A549 (cell line): ENCODE data around the gene GPR146. TPM values are rescaled to one million over a fixed set of nuclear protein-coding genes. Genes with fewer than 3 reads are reported as not detected.

Source experiments
- ATAC-seq, 2 experiments: fragments of 200-7000 bp in 1 of 2; fragments of >200 bp in 1 of 2; cut with Nextera tagmentation in 1 of 2; cut with Tn5 transposase in 1 of 2; 3 replicates each; pipeline versions ENCODE4 v1.8.0 to v1.9.1; 2018 to 2020; ENCODE audit warnings: mild to moderate bottlenecking in 1 of 2, moderate library complexity in 1 of 2
- CTCF ChIA-PET: fragments of 300-600 bp; sonication (Branson Sonifier 250); formaldehyde crosslinking; extraction: SDS; loops from one replicate; lab custom pipeline; 2021; ENCODE audit warnings: antibody characterized with exemption, inconsistent platforms; lab: Yijun Ruan, JAX
- POLR2A ChIA-PET: fragments of 350-600 bp; formaldehyde crosslinking; extraction: SDS; loops from one replicate; lab custom pipeline; 2021; ENCODE audit warnings: antibody characterized with exemption, inconsistent platforms; lab: Yijun Ruan, JAX
- DNase-seq, 2 experiments: peaks; one replicate each; pipeline versions ENCODE4 v3.0.0 to v3.0.0-alpha.2; 2011 to 2016; ENCODE audit warnings: low read depth in 1 of 2, low spot score in 1 of 2
- FAIRE-seq: peaks from 2 replicates; lab custom pipeline; 2011; peaks lifted over from hg19 to GRCh38; lab: Jason Lieb, UNC
- H3K27ac ChIP-seq, 2 experiments: fragments of >200 bp; sonication (Bioruptor Twin); formaldehyde crosslinking; 3 replicates each; pipeline ENCODE4 v1.5.1; 2016 to 2017
- H3K4me1 ChIP-seq: fragments of >200 bp; sonication (Bioruptor Twin); formaldehyde crosslinking; 3 replicates; pipeline ENCODE4 v1.6.1; 2016
- H3K4me2 ChIP-seq: fragments of >200 bp; sonication (Bioruptor Twin); formaldehyde crosslinking; 3 replicates; pipeline ENCODE4 v1.6.1; 2016
- H3K4me3 ChIP-seq: fragments of >200 bp; sonication (Bioruptor Twin); formaldehyde crosslinking; 3 replicates; pipeline ENCODE4 v1.5.1; 2016
- H3K9me3 ChIP-seq: fragments of >200 bp; sonication (Bioruptor Twin); formaldehyde crosslinking; 3 replicates; pipeline ENCODE4 v1.6.1; 2016
- ATOH8 ChIP-seq: fragments of 250-450 bp; sonication (Bioruptor Pico); IDR thresholded peaks from 2 replicates; pipeline ENCODE4 v1.5.0; 2020; ENCODE audit warnings: low read depth, mild to moderate bottlenecking, moderate library complexity
- BHLHE40 ChIP-seq: IDR thresholded peaks from 2 replicates; pipeline ENCODE4 v1.6.1; 2012; ENCODE audit warnings: low read depth, low read length, inconsistent platforms
- CBX8 ChIP-seq: fragments of 200-600 bp; sonication (generic); IDR thresholded peaks from 2 replicates; pipeline ENCODE4 v1.6.1; 2016
- CHD2 ChIP-seq: fragments of 150-350 bp; IDR thresholded peaks from 2 replicates; pipeline ENCODE4 v1.6.1; 2014; ENCODE audit warnings: low read length; ENCODE audit not compliant: partially characterized antibody
- ELK1 ChIP-seq: fragments of 150-350 bp; IDR thresholded peaks from 2 replicates; pipeline ENCODE4 v1.6.1; 2014; ENCODE audit warnings: low read depth, mild to moderate bottlenecking, low read length
- EP300 ChIP-seq, 2 experiments: fragments of >200 bp; sonication (Bioruptor Twin); formaldehyde crosslinking; IDR thresholded peaks; 2 replicates in 1 of 2; 3 replicates in 1 of 2; pipeline ENCODE4 v1.6.1; 2016 to 2017
- FOSL2 ChIP-seq, 2 experiments: fragments of 450-650 bp in 1 of 2; fragments of >200 bp in 1 of 2; sonication (Bioruptor Twin) in 1 of 2; formaldehyde crosslinking; IDR thresholded peaks; 2 replicates each; pipeline versions ENCODE4 v1.5.0 to v1.6.1; 2016 to 2020; ENCODE audit warnings: mild to moderate bottlenecking in 1 of 2, moderate library complexity in 1 of 2
- FOXS1 ChIP-seq: fragments of 250-450 bp; sonication (Bioruptor Pico); IDR thresholded peaks from 2 replicates; pipeline ENCODE4 v1.5.0; 2020; ENCODE audit warnings: mild to moderate bottlenecking, moderate library complexity
- GATA3 ChIP-seq: IDR thresholded peaks from 2 replicates; pipeline ENCODE4 v1.6.1; 2012; ENCODE audit warnings: borderline replicate concordance
- HDAC2 ChIP-seq: fragments of 200-600 bp; sonication (generic); IDR thresholded peaks from 2 replicates; pipeline ENCODE4 v1.6.1; 2016
- HOXA7 ChIP-seq: fragments of 250-450 bp; sonication (Bioruptor Pico); IDR thresholded peaks from 2 replicates; pipeline ENCODE4 v1.5.0; 2020; ENCODE audit warnings: mild to moderate bottlenecking, moderate library complexity
- HOXB13 ChIP-seq: fragments of 250-450 bp; sonication (Bioruptor Pico); IDR thresholded peaks from 2 replicates; pipeline ENCODE4 v1.5.0; 2020; ENCODE audit warnings: low read depth, mild to moderate bottlenecking, moderate library complexity
- JUN ChIP-seq, 2 experiments: fragments of >200 bp; sonication (Bioruptor Twin); formaldehyde crosslinking; IDR thresholded peaks; 2 replicates in 1 of 2; 3 replicates in 1 of 2; pipeline ENCODE4 v1.6.1; 2016 to 2017
- KDM5A ChIP-seq: fragments of 200-600 bp; sonication (generic); IDR thresholded peaks from 2 replicates; pipeline ENCODE4 v1.6.1; 2016; ENCODE audit warnings: antibody characterized with exemption, mild to moderate bottlenecking
- MAFK ChIP-seq: fragments of 450-650 bp; IDR thresholded peaks from 2 replicates; pipeline ENCODE4 v1.6.1; 2014; ENCODE audit not compliant: partially characterized antibody
- MAZ ChIP-seq: fragments of 150-350 bp; IDR thresholded peaks from 2 replicates; pipeline ENCODE4 v1.6.1; 2014; ENCODE audit warnings: antibody characterized with exemption, low read depth, low read length, borderline replicate concordance
- MYC ChIP-seq: IDR thresholded peaks from 2 replicates; pipeline ENCODE4 v1.6.1; 2012; ENCODE audit warnings: mild to moderate bottlenecking, inconsistent platforms, low read length, improper control_type of control experiment, borderline replicate concordance
- NFE2L2 ChIP-seq: fragments of 150-350 bp; conservative IDR thresholded peaks from 2 replicates; pipeline ENCODE4 v1.6.1; 2014; ENCODE audit warnings: low read length
- NPAS2 ChIP-seq: fragments of 250-450 bp; sonication (Bioruptor Pico); IDR thresholded peaks from 2 replicates; pipeline ENCODE4 v1.8.0; 2022; ENCODE audit warnings: mild to moderate bottlenecking, moderate library complexity, borderline replicate concordance
- NR3C1 ChIP-seq: fragments of >200 bp; sonication (Bioruptor Twin); formaldehyde crosslinking; IDR thresholded peaks from 3 replicates; pipeline ENCODE4 v1.6.1; 2017
- PBX3 ChIP-seq: IDR thresholded peaks from 2 replicates; pipeline ENCODE4 v1.6.1; 2012
- PHF8 ChIP-seq: fragments of 200-600 bp; sonication (generic); IDR thresholded peaks from 2 replicates; pipeline ENCODE4 v1.6.1; 2016; ENCODE audit warnings: low read depth, mild to moderate bottlenecking, antibody characterized with exemption, moderate library complexity, borderline replicate concordance
- POLR2A ChIP-seq: IDR thresholded peaks from 2 replicates; pipeline ENCODE4 v1.6.1; 2012; ENCODE audit warnings: mild to moderate bottlenecking, low read length
- RCOR1 ChIP-seq: fragments of 150-350 bp; IDR thresholded peaks from 2 replicates; pipeline ENCODE4 v1.6.1; 2014; ENCODE audit warnings: antibody characterized with exemption, low read length, low read depth
- RFX5 ChIP-seq: fragments of 450-650 bp; IDR thresholded peaks from 2 replicates; pipeline ENCODE4 v1.7.1; 2014; ENCODE audit warnings: antibody characterized with exemption, mild to moderate bottlenecking, moderate library complexity
- RNF2 ChIP-seq: fragments of 200-600 bp; sonication (generic); IDR thresholded peaks from 2 replicates; pipeline ENCODE4 v1.6.1; 2016; ENCODE audit warnings: low read depth, mild to moderate bottlenecking, antibody characterized with exemption, moderate library complexity, borderline replicate concordance
- SMC3 ChIP-seq: fragments of >200 bp; sonication (Bioruptor Twin); formaldehyde crosslinking; IDR thresholded peaks from 3 replicates; pipeline ENCODE4 v1.6.1; 2018; ENCODE audit warnings: inconsistent platforms
- TFCP2L1 ChIP-seq: fragments of 250-450 bp; sonication (Bioruptor Pico); IDR thresholded peaks from 2 replicates; pipeline ENCODE4 v1.5.0; 2021; ENCODE audit warnings: mild to moderate bottlenecking
- TP53 ChIP-seq: fragments of 250-450 bp; sonication (Bioruptor Pico); IDR thresholded peaks from 2 replicates; pipeline ENCODE4 v1.5.0; 2021; ENCODE audit warnings: mild to moderate bottlenecking, moderate library complexity
- ZC3H11A ChIP-seq: fragments of 450-650 bp; IDR thresholded peaks from 2 replicates; pipeline ENCODE4 v1.6.1; 2014; ENCODE audit warnings: antibody characterized with exemption, mild to moderate bottlenecking
- ZNF302 ChIP-seq: fragments of 250-450 bp; sonication (Bioruptor Pico); IDR thresholded peaks from 2 replicates; pipeline ENCODE4 v1.9.0; 2021; ENCODE audit warnings: inconsistent platforms, mild to moderate bottlenecking, moderate library complexity
- ZSCAN20 ChIP-seq: fragments of 250-450 bp; sonication (Bioruptor Pico); IDR thresholded peaks from 2 replicates; pipeline ENCODE4 v1.8.0; 2022; ENCODE audit warnings: mild to moderate bottlenecking, moderate library complexity
- WGBS: methylation state at CpG from one replicate; pipeline ENCODE4 v1.1.6; 2017; ENCODE audit errors: missing lambda C conversion rate; 5-methylcytosine and 5-hydroxymethylcytosine counted together
- polyA plus RNA-seq, 4 experiments: library from polyadenylated mRNA; depleted of rRNA in 3 of 4; stranded (reverse); fragments of >200 nt; fragmentation: RNase III in 1 of 4; extraction: RNeasy Plus Mini Kit Qiagen cat#74134 plus additional on column Dnase treatment in 1 of 4; gene quantifications; 2 replicates in 3 of 4; 3 replicates in 1 of 4; pipeline ENCODE4 v1.2.3, GENCODE V29; 2011 to 2017
- TF ChIP-seq, protein P1 (sequence below): fragments of 450-650 bp; IDR thresholded peaks from 2 replicates; pipeline ENCODE4 v1.6.1; 2014; ENCODE audit warnings: antibody characterized with exemption
- TF ChIP-seq, protein P2 (sequence below): fragments of 250-450 bp; sonication (Bioruptor Pico); IDR thresholded peaks from 2 replicates; pipeline ENCODE4 v1.5.0; 2021; ENCODE audit warnings: mild to moderate bottlenecking, moderate library complexity, borderline replicate concordance

Gene GPR146
- polyA plus RNA-seq, 2 of the 4 experiments (the other 2 are of a cell fraction): 0.50 to 0.75 TPM

DNA sequence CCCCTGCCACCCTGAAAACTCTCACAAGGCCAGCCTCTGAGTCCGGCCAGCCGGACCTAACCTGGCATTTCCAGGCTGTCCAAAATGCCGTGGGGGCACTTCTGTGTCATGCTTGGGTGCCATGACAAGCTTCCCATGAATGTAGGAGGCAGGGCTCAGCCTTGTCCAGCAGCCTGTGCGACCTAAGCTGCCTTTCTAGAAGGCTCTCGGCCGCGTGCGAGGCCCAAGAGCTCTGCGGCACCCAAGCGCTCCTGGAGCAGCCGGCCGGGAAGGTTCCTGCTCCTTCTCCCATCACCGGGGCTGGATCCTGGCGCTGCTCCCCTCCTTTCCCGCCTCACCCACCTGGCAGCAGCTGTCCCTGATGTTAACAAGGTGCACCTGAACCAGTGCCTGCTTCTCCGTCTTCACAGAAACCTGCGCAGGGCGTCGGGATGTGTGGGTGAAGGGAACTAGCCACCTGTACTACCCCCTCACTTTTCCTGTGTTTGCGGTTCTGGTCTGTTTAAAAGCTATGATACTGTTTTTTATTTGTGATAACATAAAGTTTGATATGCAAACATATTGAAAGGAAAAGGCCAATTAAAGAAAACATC is 49.7 kb downstream of the GPR146 start:
- FAIRE-seq (no peak), DNase-seq (no peak)
- H3K4me1 ChIP-seq: no peaks in the 10 kb centered on the region

DNA sequence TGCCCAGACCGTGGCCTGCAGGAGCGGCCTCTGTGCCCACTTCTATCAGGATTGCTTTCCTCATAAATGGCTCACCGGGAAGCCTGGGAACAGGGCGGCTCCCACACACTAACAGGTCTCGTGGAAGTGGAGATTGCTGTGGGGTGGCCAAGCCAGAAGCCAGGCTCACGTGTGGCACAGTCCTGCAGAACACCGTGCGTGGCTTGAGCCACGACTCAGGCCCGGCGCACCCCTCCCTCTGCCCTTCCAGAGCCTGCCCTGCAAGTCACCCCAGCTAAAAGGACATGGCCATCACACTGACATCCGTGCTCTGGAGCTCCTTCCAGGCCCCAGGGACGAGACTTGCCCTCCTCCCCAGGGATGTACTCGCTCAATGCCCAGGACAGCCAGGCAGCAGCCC is 50.5 kb downstream of the GPR146 start:
- H3K9me3 ChIP-seq: no peaks in the 10 kb centered on the region
- H3K4me3 ChIP-seq: no peak overlapping the region
- CTCF ChIA-PET: interaction anchor here (0.5 to 5.3 kb wide), 9 partner anchors 9 to 102 kb away, joined by 3 to 29 read pairs (median 5); no protein-coding TSS in a partner anchor
- no peak overlapping the region for H3K4me2 ChIP-seq
- H3K27ac ChIP-seq: no peak overlapping the region
- FAIRE-seq (no peak), ATAC-seq (no peak), DNase-seq (no peak)
- no peaks in the 10 kb centered on the region for H3K4me1 ChIP-seq
- POLR2A ChIA-PET: no interaction called here
- WGBS: 85% methylated on average over 12 of the region's 14 CpGs
- TF ChIP-seq PHF8: no peak
- TF ChIP-seq ELK1: no peak
- TF ChIP-seq, protein P1, sequence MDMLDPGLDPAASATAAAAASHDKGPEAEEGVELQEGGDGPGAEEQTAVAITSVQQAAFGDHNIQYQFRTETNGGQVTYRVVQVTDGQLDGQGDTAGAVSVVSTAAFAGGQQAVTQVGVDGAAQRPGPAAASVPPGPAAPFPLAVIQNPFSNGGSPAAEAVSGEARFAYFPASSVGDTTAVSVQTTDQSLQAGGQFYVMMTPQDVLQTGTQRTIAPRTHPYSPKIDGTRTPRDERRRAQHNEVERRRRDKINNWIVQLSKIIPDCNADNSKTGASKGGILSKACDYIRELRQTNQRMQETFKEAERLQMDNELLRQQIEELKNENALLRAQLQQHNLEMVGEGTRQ: no peak
- no peak for TF ChIP-seq FOXS1 (CRISPR knock-in tag)
- TF ChIP-seq BHLHE40: no peak
- TF ChIP-seq RCOR1: no peak
- no peak for TF ChIP-seq MYC
- TF ChIP-seq MAZ: no peak
- no peak for TF ChIP-seq CBX8
- no peak for TF ChIP-seq TP53 (CRISPR knock-in tag)
- no peak for TF ChIP-seq CHD2
- TF ChIP-seq HOXA7 (CRISPR knock-in tag): no peak
- no peak for TF ChIP-seq RFX5
- no peak for TF ChIP-seq POLR2A
- no peak for TF ChIP-seq FOSL2 (IDR thresholded peaks at IDR 0.05)
- TF ChIP-seq FOSL2 (CRISPR knock-in tag; IDR thresholded peaks at IDR 0.05): no peak
- TF ChIP-seq NR3C1: no peak
- no peak for TF ChIP-seq TFCP2L1 (CRISPR knock-in tag)
- TF ChIP-seq PBX3: no peak

More for the DNA sequence above, 49.7 kb downstream of the GPR146 start:
- ChIA-PET CTCF (interaction anchor here (1.2 to 5.5 kb wide), 8 partner anchors 10 to 101 kb away, joined by 3 to 30 read pairs (median 8); no protein-coding TSS in a partner anchor), POLR2A (no interaction called here)
- Histone ChIP-seq H3K4me3 (no peak overlapping the region), H3K27ac (no peak overlapping the region), H3K4me2 (no peak overlapping the region), H3K9me3 (no peaks in the 10 kb centered on the region)
- 93% methylated on average over 20 of the region's 20 CpGs for WGBS
- no peak for TF ChIP-seq ZSCAN20 (CRISPR knock-in tag)
- TF ChIP-seq NFE2L2: no peak
- no peak for TF ChIP-seq PBX3
- no peak for TF ChIP-seq SMC3
- no peak for TF ChIP-seq MAFK
- TF ChIP-seq KDM5A: no peak
- no peak for TF ChIP-seq TP53 (CRISPR knock-in tag)
- no peak for TF ChIP-seq HOXB13
- TF ChIP-seq HDAC2: no peak
- no peak for TF ChIP-seq RNF2
- TF ChIP-seq, protein P2, sequence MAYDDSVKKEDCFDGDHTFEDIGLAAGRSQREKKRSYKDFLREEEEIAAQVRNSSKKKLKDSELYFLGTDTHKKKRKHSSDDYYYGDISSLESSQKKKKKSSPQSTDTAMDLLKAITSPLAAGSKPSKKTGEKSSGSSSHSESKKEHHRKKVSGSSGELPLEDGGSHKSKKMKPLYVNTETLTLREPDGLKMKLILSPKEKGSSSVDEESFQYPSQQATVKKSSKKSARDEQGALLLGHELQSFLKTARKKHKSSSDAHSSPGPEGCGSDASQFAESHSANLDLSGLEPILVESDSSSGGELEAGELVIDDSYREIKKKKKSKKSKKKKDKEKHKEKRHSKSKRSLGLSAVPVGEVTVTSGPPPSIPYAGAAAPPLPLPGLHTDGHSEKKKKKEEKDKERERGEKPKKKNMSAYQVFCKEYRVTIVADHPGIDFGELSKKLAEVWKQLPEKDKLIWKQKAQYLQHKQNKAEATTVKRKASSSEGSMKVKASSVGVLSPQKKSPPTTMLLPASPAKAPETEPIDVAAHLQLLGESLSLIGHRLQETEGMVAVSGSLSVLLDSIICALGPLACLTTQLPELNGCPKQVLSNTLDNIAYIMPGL (CRISPR knock-in tag): no peak
- no peak for TF ChIP-seq MYC
- TF ChIP-seq ATOH8 (CRISPR knock-in tag): no peak
- no peak for TF ChIP-seq FOSL2 (IDR thresholded peaks at IDR 0.05)
- no peak for TF ChIP-seq FOSL2 (CRISPR knock-in tag; IDR thresholded peaks at IDR 0.05)
- TF ChIP-seq ZNF302 (CRISPR knock-in tag): no peak
- no peak for TF ChIP-seq GATA3
- TF ChIP-seq ZC3H11A: no peak
- TF ChIP-seq NPAS2 (CRISPR knock-in tag): no peak
- TF ChIP-seq JUN (IDR thresholded peaks at IDR 0.05): no peak
- TF ChIP-seq EP300 (IDR thresholded peaks at IDR 0.05): no peak
- no peak for ATAC-seq
